22Rv1 (cell line): Measurements from ENCODE around the gene COL5A1.

Experiments used
- CTCF ChIP-seq: fragments of 450-650 bp; IDR thresholded peaks from 2 replicates; pipeline ENCODE4 v1.5.1; 2017; ENCODE audit warnings: mild to moderate bottlenecking
- ZFX ChIP-seq: fragments of 450-650 bp; IDR thresholded peaks from 2 replicates; pipeline ENCODE4 v1.6.1; 2017; ENCODE audit warnings: antibody characterized with exemption, borderline replicate concordance

GRCh38 chr9:134813841-134814240, 172.2 kb downstream of the COL5A1 start:
- TF ChIP-seq CTCF (no peak), ZFX (no peak)
